K562 (cell line): ENCODE results near the gene FAM110D. TPM values are rescaled to one million over a fixed set of nuclear protein-coding genes. Genes with fewer than 3 reads are reported as not detected.

Experiments
- BCOR ChIP-seq: fragments of 450-650 bp; IDR thresholded peaks from 2 replicates; pipeline ENCODE4 v1.6.1; 2016
- CAMTA2 ChIP-seq: fragments of 250-450 bp; sonication (Bioruptor Pico); conservative IDR thresholded peaks from 2 replicates; pipeline ENCODE4 v1.5.1; 2022
- CEBPB ChIP-seq: fragments of 450-650 bp; IDR thresholded peaks from 2 replicates; pipeline ENCODE4 v1.6.1; 2016; ENCODE audit warnings: missing genetic modification characterization, missing compliant biosample characterization
- CHD2 ChIP-seq: IDR thresholded peaks from 2 replicates; pipeline ENCODE4 v1.6.1; 2011; ENCODE audit warnings: low read depth, low read length
- ELF2 ChIP-seq: fragments of 250-450 bp; sonication (Bioruptor Pico); IDR thresholded peaks from 2 replicates; pipeline ENCODE4 v1.5.0; 2021; ENCODE audit warnings: mild to moderate bottlenecking
- ERF ChIP-seq: fragments of 450-650 bp; formaldehyde crosslinking; IDR thresholded peaks from 2 replicates; pipeline ENCODE4 v1.4.0; 2020; ENCODE audit warnings: mild to moderate bottlenecking, mixed read lengths
- ETS2 ChIP-seq: IDR thresholded peaks from 2 replicates; pipeline ENCODE4 v1.6.1; 2016; ENCODE audit warnings: borderline replicate concordance, missing genetic modification characterization, mild to moderate bottlenecking, moderate library complexity, missing compliant biosample characterization; ENCODE audit not compliant: poor library complexity, severe bottlenecking
- FOSL1 ChIP-seq: fragments of 200-800 bp; sonication (Bioruptor generic); conservative IDR thresholded peaks from 2 replicates; pipeline ENCODE4 v1.6.1; 2016; ENCODE audit warnings: missing genetic modification characterization, missing compliant biosample characterization
- FOXA1 ChIP-seq: fragments of 450-650 bp; IDR thresholded peaks from 2 replicates; pipeline ENCODE4 v1.6.1; 2016; ENCODE audit warnings: mild to moderate bottlenecking, borderline replicate concordance
- KLF6 ChIP-seq: fragments of 250-450 bp; sonication (Bioruptor Pico); IDR thresholded peaks from 2 replicates; pipeline ENCODE4 v1.4.0; 2020; ENCODE audit warnings: mild to moderate bottlenecking, moderate library complexity, borderline replicate concordance
- NONO ChIP-seq, 2 experiments: fragments of 200-400 bp in 1 of 2; fragments of 450-650 bp in 1 of 2; formaldehyde crosslinking in 1 of 2; IDR thresholded peaks; 2 replicates each; pipeline ENCODE4 v1.6.1; 2017; ENCODE audit warnings: low read depth in 2 of 2, mild to moderate bottlenecking in 2 of 2, moderate library complexity in 2 of 2, low read length in 1 of 2
- POLR3A ChIP-seq: IDR thresholded peaks from 2 replicates; pipeline ENCODE4 v1.6.1; 2011; ENCODE audit warnings: borderline replicate concordance, mild to moderate bottlenecking, moderate library complexity; ENCODE audit not compliant: insufficient read length, insufficient read depth; ENCODE audit errors: extremely low read depth
- RBM34 ChIP-seq: fragments of 200-400 bp; formaldehyde crosslinking; IDR thresholded peaks from 2 replicates; pipeline ENCODE4 v1.6.1; 2018; ENCODE audit warnings: low read length, borderline replicate concordance; ENCODE audit not compliant: insufficient read depth
- RUNX1 ChIP-seq: sonication (generic); IDR thresholded peaks from 2 replicates; pipeline ENCODE4 v1.6.1; 2016; ENCODE audit warnings: antibody characterized with exemption, low read depth
- SMAD1 ChIP-seq: fragments of 150-350 bp; IDR thresholded peaks from 2 replicates; pipeline ENCODE4 v1.6.1; 2014; ENCODE audit warnings: low read length, low read depth; ENCODE audit not compliant: partially characterized antibody
- ZFP1 ChIP-seq: fragments of 450-650 bp; formaldehyde crosslinking; IDR thresholded peaks from 2 replicates; pipeline ENCODE4 v1.4.0; 2020; ENCODE audit warnings: mild to moderate bottlenecking, mixed read lengths
- ZNF24 ChIP-seq: fragments of 450-650 bp; IDR thresholded peaks from 2 replicates; pipeline ENCODE4 v1.6.1; 2016
- polyA plus RNA-seq, 8 experiments: library from polyadenylated mRNA; depleted of rRNA in 4 of 8; stranded (reverse) in 5 of 8; unstranded in 3 of 8; fragments of >200 nt; fragmentation: Nextera tagmentation in 2 of 8; fragmentation: Illumina TruSeq in 1 of 8; extraction: Ambion mirVana in 2 of 8; extraction: Trizol in 1 of 8; gene quantifications; 2 replicates each; pipeline versions ENCODE4 v1.2.1 to v1.2.3, GENCODE V29; 2011 to 2014; ENCODE audit warnings: inconsistent platforms in 1 of 8, missing spikeins in 1 of 8
- total RNA-seq, 7 experiments: library from RNA; depleted of rRNA in 6 of 7; stranded (reverse); fragments of >200 nt in 6 of 7; fragmentation: Illumina TruSeq in 2 of 7; extraction: Trizol in 2 of 7; gene quantifications; 2 replicates each; pipeline versions ENCODE4 v1.2.1 to v1.2.3, GENCODE V29; 2011 to 2021; ENCODE audit warnings: low replicate concordance in 1 of 7
- TF ChIP-seq, protein P1 (sequence below), 2 experiments: fragments of 200-800 bp in 1 of 2; sonication (Bioruptor generic) in 1 of 2; sonication (generic) in 1 of 2; formaldehyde crosslinking in 1 of 2; IDR thresholded peaks in 1 of 2; conservative IDR thresholded peaks in 1 of 2; 2 replicates each; pipeline versions ENCODE4 v1.5.0 to v1.6.1; 2016 to 2020; ENCODE audit warnings: missing compliant biosample characterization in 1 of 2, missing genetic modification characterization in 1 of 2, missing genetic modification reagents in 1 of 2
- TF ChIP-seq, protein P2 (sequence below): fragments of 450-650 bp; formaldehyde crosslinking; IDR thresholded peaks from 2 replicates; pipeline ENCODE4 v1.4.0; 2020; ENCODE audit warnings: mild to moderate bottlenecking, moderate library complexity
- TF ChIP-seq, protein P3 (sequence below): fragments of 450-650 bp; IDR thresholded peaks from 2 replicates; pipeline ENCODE4 v1.6.1; 2017; ENCODE audit warnings: mild to moderate bottlenecking, moderate library complexity
- TF ChIP-seq, protein P4 (sequence below), 2 experiments: fragments of 450-650 bp; IDR thresholded peaks; 2 replicates each; pipeline ENCODE4 v1.6.1; 2018; ENCODE audit warnings: mild to moderate bottlenecking in 2 of 2, low read depth in 1 of 2; ENCODE audit not compliant: partially characterized antibody in 2 of 2

The FAM110D gene
- total and polyA plus RNA-seq, 9 of the 15 experiments (the other 6 are each of a cell fraction or from before 2014, with no cell fraction given) = 0.04 to 1.1 (median 0.33) TPM

DNA sequence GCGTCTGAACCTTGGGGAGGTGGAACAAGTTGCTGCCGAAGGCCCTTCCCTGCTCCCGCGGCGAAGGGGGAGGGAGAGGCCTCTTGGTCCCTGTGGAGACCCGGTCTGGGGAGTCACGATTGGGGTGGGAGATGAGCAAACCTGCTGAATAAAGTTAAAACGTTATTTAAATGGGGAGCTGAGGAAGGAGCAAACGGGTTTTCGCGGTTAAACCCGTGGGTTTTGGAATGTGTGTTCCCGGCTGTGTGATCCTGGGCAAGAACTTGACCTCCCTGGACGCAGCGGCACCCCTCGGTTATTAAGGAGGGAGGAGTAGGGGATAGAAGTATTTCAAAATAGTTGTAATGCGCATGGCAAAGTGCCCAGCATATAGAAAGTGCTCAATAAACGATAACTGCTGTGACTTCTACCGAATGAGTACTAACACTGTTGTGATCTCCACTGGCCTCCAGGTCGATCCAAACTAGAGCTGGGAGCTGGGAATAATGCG lies 3.4 kb downstream of the FAM110D start (continued):
- TF ChIP-seq, protein P1, sequence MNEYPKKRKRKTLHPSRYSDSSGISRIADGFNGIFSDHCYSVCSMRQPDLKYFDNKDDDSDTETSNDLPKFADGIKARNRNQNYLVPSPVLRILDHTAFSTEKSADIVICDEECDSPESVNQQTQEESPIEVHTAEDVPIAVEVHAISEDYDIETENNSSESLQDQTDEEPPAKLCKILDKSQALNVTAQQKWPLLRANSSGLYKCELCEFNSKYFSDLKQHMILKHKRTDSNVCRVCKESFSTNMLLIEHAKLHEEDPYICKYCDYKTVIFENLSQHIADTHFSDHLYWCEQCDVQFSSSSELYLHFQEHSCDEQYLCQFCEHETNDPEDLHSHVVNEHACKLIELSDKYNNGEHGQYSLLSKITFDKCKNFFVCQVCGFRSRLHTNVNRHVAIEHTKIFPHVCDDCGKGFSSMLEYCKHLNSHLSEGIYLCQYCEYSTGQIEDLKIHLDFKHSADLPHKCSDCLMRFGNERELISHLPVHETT (CRISPR knock-in tag; conservative IDR thresholded peaks at IDR 0.05 in 1 of 2, IDR thresholded peaks at IDR 0.05 in 1 of 2) = no peak
- no peak for TF ChIP-seq NONO (IDR thresholded peaks at IDR 0.05; ENCODE audit: low read depth in 2 of 2, low read length in 1 of 2)
- no peak for TF ChIP-seq SMAD1
- TF ChIP-seq ELF2 (CRISPR knock-in tag) = no peak
- 0 out of 2 replicates have a peak, but pooled peaks have one; percentile 20 for TF ChIP-seq CHD2
- TF ChIP-seq FOXA1 = 0 out of 2 replicates have a peak, but pooled peaks have one; percentile 22
- no peak for TF ChIP-seq RUNX1
- no peak for TF ChIP-seq ZNF24
- TF ChIP-seq ZFP1 (CRISPR knock-in tag) = no peak
- TF ChIP-seq, protein P2, sequence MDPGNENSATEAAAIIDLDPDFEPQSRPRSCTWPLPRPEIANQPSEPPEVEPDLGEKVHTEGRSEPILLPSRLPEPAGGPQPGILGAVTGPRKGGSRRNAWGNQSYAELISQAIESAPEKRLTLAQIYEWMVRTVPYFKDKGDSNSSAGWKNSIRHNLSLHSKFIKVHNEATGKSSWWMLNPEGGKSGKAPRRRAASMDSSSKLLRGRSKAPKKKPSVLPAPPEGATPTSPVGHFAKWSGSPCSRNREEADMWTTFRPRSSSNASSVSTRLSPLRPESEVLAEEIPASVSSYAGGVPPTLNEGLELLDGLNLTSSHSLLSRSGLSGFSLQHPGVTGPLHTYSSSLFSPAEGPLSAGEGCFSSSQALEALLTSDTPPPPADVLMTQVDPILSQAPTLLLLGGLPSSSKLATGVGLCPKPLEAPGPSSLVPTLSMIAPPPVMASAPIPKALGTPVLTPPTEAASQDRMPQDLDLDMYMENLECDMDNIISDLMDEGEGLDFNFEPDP = no peak
- no peak for TF ChIP-seq ERF (CRISPR knock-in tag)
- TF ChIP-seq, protein P3, sequence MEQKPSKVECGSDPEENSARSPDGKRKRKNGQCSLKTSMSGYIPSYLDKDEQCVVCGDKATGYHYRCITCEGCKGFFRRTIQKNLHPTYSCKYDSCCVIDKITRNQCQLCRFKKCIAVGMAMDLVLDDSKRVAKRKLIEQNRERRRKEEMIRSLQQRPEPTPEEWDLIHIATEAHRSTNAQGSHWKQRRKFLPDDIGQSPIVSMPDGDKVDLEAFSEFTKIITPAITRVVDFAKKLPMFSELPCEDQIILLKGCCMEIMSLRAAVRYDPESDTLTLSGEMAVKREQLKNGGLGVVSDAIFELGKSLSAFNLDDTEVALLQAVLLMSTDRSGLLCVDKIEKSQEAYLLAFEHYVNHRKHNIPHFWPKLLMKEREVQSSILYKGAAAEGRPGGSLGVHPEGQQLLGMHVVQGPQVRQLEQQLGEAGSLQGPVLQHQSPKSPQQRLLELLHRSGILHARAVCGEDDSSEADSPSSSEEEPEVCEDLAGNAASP = no peak
- TF ChIP-seq, protein P4, sequence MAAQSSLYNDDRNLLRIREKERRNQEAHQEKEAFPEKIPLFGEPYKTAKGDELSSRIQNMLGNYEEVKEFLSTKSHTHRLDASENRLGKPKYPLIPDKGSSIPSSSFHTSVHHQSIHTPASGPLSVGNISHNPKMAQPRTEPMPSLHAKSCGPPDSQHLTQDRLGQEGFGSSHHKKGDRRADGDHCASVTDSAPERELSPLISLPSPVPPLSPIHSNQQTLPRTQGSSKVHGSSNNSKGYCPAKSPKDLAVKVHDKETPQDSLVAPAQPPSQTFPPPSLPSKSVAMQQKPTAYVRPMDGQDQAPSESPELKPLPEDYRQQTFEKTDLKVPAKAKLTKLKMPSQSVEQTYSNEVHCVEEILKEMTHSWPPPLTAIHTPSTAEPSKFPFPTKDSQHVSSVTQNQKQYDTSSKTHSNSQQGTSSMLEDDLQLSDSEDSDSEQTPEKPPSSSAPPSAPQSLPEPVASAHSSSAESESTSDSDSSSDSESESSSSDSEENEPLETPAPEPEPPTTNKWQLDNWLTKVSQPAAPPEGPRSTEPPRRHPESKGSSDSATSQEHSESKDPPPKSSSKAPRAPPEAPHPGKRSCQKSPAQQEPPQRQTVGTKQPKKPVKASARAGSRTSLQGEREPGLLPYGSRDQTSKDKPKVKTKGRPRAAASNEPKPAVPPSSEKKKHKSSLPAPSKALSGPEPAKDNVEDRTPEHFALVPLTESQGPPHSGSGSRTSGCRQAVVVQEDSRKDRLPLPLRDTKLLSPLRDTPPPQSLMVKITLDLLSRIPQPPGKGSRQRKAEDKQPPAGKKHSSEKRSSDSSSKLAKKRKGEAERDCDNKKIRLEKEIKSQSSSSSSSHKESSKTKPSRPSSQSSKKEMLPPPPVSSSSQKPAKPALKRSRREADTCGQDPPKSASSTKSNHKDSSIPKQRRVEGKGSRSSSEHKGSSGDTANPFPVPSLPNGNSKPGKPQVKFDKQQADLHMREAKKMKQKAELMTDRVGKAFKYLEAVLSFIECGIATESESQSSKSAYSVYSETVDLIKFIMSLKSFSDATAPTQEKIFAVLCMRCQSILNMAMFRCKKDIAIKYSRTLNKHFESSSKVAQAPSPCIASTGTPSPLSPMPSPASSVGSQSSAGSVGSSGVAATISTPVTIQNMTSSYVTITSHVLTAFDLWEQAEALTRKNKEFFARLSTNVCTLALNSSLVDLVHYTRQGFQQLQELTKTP (IDR thresholded peaks at IDR 0.05; ENCODE audit: low read depth in 1 of 2, partially characterized antibody in 2 of 2) = no peak
- TF ChIP-seq BCOR = peak; percentile 82
- TF ChIP-seq KLF6 (CRISPR knock-in tag) = no peak
- no peak for TF ChIP-seq RBM34
- TF ChIP-seq POLR3A = no peak
- no peak for TF ChIP-seq FOSL1 (tag)
- TF ChIP-seq CAMTA2 = no peak
- TF ChIP-seq ETS2 (tag) = no peak
- TF ChIP-seq CEBPB (tag) = no peak
